ENCODE results near the gene IL12RB1. TPM values are rescaled to one million over a fixed set of nuclear protein-coding genes. Genes with fewer than 3 reads are reported as not detected.

Gene IL12RB1
- total and polyA plus RNA-seq, 2 donors (not counting 3 experiments of a cell fraction or from before 2014, with no cell fraction given): not detected

- H3K4me1 ChIP-seq (ENCODE audit: control insufficient read depth, extremely low read depth, insufficient read depth, low read length): peaks cover 5% of the 10 kb centered on the region
- no peaks in the 10 kb centered on the region for H3K36me3 ChIP-seq (ENCODE audit: control insufficient read depth in 2 of 2, extremely low read depth in 1 of 2, insufficient read depth in 2 of 2, low read length in 2 of 2)
- H4K20me1 ChIP-seq (replicated peaks; ENCODE audit: control insufficient read depth, extremely low read depth, insufficient read depth, low read length): no peaks in the 10 kb centered on the region
- no peaks in the 10 kb centered on the region for H3K9me3 ChIP-seq (replicated peaks; ENCODE audit: control insufficient read depth, insufficient read depth, low read length)
- H3K79me2 ChIP-seq (ENCODE audit: control insufficient read depth, insufficient read depth, low read length): no peaks in the 10 kb centered on the region
- FAIRE-seq: no peak
- intact Hi-C loops (cut with micrococcal nuclease): no loop called here
- no peak for TF ChIP-seq POLR2A (IDR thresholded peaks at IDR 0.05; ENCODE audit: low read depth, low read length)
- H3K27ac ChIP-seq (ENCODE audit: insufficient read depth, low read depth, low read length): no peak overlapping the region
- ChIA-PET POLR2A (no interaction called here), CTCF (interaction anchor here (0.7 kb wide), 1 partner anchor 14 kb away, joined by 3 read pairs; no protein-coding TSS in a partner anchor)
- H3K4me3 ChIP-seq (replicated peaks in 1 of 3; ENCODE audit: insufficient read depth in 1 of 3, low read depth in 1 of 3, low read length in 3 of 3): no peak overlapping the region
- peaks cover 8 to 9% of the 10 kb centered on the region in 2 experiments for H3K27me3 ChIP-seq (ENCODE audit: control insufficient read depth in 2 of 2, insufficient read depth in 2 of 2, low read length in 2 of 2)
- no peak overlapping the region for H3K9ac ChIP-seq (replicated peaks; ENCODE audit: extremely low read depth, insufficient read depth, low read length)
- no peak overlapping the region for H2AFZ ChIP-seq (ENCODE audit: low read depth, low read length)
- H3K9me1 ChIP-seq (replicated peaks; ENCODE audit: control insufficient read depth, extremely low read depth, insufficient read depth, low read length): no peaks in the 10 kb centered on the region
- DNase-seq (ENCODE audit: low read depth, low spot score): no peak
- no TSS peak for BruUV-seq (replicated peaks)
- no peak overlapping the region for H3K4me2 ChIP-seq (ENCODE audit: insufficient read depth, low read length)
- dilution Hi-C loops (cut with MboI; ENCODE audit: extremely low pct_ligation_motif_present, low sequenced_read_pairs): no loop called here
Observed at GRCh38 chr19:18093439-18094161, 6.9 kb upstream of the IL12RB1 start.

DNA sequence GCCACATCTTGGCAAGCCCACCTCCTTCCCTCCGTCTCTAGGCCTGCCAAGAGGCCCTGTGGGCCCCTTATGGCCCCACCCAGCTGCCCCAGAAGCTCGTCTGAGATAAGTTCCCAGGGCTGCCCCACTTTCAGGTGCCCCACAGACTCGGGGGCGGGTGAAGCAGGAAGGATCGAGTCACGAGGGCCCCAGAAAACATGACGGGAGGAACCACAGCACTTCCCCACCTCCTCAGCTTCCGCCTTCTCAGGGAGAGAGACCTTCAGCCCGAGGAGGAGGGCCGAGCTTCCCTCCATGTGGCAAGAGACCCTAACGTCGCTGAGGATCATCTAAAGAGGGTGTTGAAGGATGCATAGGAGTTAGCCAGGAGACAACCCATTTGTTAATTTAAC is 4.5 kb upstream of the IL12RB1 start:
- BruUV-seq (replicated peaks): no TSS peak
- no peaks in the 10 kb centered on the region for H3K79me2 ChIP-seq (ENCODE audit: control insufficient read depth, insufficient read depth, low read length)
- no peaks in the 10 kb centered on the region for H3K36me3 ChIP-seq (ENCODE audit: control insufficient read depth in 2 of 2, extremely low read depth in 1 of 2, insufficient read depth in 2 of 2, low read length in 2 of 2)
- no peak overlapping the region for H3K9ac ChIP-seq (replicated peaks; ENCODE audit: extremely low read depth, insufficient read depth, low read length)
- intact Hi-C loops (cut with micrococcal nuclease) (no loop called here), dilution Hi-C loops (cut with MboI; ENCODE audit: extremely low pct_ligation_motif_present, low sequenced_read_pairs) (no loop called here)
- no peaks in the 10 kb centered on the region for H3K9me1 ChIP-seq (replicated peaks; ENCODE audit: control insufficient read depth, extremely low read depth, insufficient read depth, low read length)
- TF ChIP-seq MYC (IDR thresholded peaks at IDR 0.05; ENCODE audit: low read depth, low read length) (no peak), POLR2A (IDR thresholded peaks at IDR 0.05; ENCODE audit: low read depth, low read length) (no peak), POLR2AphosphoS5 (IDR thresholded peaks at IDR 0.05; ENCODE audit: insufficient read depth, low read depth, low read length) (no peak), EZH2 (IDR thresholded peaks at IDR 0.05; ENCODE audit: borderline replicate concordance, low read depth, low read length, severe bottlenecking) (no peak), JUN (IDR thresholded peaks at IDR 0.05; ENCODE audit: borderline replicate concordance, insufficient read depth, insufficient read length, low read depth) (no peak), FOS (IDR thresholded peaks at IDR 0.05; ENCODE audit: borderline replicate concordance, insufficient read depth, low read length) (no peak), GATA2 (IDR thresholded peaks at IDR 0.05; ENCODE audit: insufficient read depth, insufficient read length, low read depth, low read length) (no peak), MAX (IDR thresholded peaks at IDR 0.05; ENCODE audit: insufficient read depth, insufficient read length) (no peak)
- TF ChIP-seq, protein P1, sequence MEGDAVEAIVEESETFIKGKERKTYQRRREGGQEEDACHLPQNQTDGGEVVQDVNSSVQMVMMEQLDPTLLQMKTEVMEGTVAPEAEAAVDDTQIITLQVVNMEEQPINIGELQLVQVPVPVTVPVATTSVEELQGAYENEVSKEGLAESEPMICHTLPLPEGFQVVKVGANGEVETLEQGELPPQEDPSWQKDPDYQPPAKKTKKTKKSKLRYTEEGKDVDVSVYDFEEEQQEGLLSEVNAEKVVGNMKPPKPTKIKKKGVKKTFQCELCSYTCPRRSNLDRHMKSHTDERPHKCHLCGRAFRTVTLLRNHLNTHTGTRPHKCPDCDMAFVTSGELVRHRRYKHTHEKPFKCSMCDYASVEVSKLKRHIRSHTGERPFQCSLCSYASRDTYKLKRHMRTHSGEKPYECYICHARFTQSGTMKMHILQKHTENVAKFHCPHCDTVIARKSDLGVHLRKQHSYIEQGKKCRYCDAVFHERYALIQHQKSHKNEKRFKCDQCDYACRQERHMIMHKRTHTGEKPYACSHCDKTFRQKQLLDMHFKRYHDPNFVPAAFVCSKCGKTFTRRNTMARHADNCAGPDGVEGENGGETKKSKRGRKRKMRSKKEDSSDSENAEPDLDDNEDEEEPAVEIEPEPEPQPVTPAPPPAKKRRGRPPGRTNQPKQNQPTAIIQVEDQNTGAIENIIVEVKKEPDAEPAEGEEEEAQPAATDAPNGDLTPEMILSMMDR (IDR thresholded peaks at IDR 0.05; ENCODE audit: extremely low read depth in 1 of 2, insufficient read depth in 1 of 2, low read depth in 1 of 2, low read length in 2 of 2): no peak
- no peaks in the 10 kb centered on the region for H3K4me1 ChIP-seq (ENCODE audit: control insufficient read depth, extremely low read depth, insufficient read depth, low read length)
- H4K20me1 ChIP-seq (replicated peaks; ENCODE audit: control insufficient read depth, extremely low read depth, insufficient read depth, low read length): no peaks in the 10 kb centered on the region
- peaks cover 0 to 3% of the 10 kb centered on the region in 2 experiments for H3K27me3 ChIP-seq (ENCODE audit: control insufficient read depth in 2 of 2, insufficient read depth in 2 of 2, low read length in 2 of 2)
- DNase-seq (ENCODE audit: low read depth, low spot score) (no peak), FAIRE-seq (no peak)
- ChIA-PET POLR2A (no interaction called here), CTCF (interaction anchor here (1.2 to 1.4 kb wide), 2 partner anchors 22 to 77 kb away, joined by 3 to 5 read pairs; no protein-coding TSS in a partner anchor)
- H3K27ac ChIP-seq (ENCODE audit: insufficient read depth, low read depth, low read length): no peak overlapping the region
- H2AFZ ChIP-seq (ENCODE audit: low read depth, low read length): no peak overlapping the region
- no peak overlapping the region for H3K4me3 ChIP-seq (replicated peaks in 1 of 3; ENCODE audit: insufficient read depth in 1 of 3, low read depth in 1 of 3, low read length in 3 of 3)
- no peak overlapping the region for H3K4me2 ChIP-seq (ENCODE audit: insufficient read depth, low read length)
- no peaks in the 10 kb centered on the region for H3K9me3 ChIP-seq (replicated peaks; ENCODE audit: control insufficient read depth, insufficient read depth, low read length)

Measured in endothelial cell of umbilical vein (primary cell).